ENCODE data around the gene OTX1.

OTX1 gene

DNA sequence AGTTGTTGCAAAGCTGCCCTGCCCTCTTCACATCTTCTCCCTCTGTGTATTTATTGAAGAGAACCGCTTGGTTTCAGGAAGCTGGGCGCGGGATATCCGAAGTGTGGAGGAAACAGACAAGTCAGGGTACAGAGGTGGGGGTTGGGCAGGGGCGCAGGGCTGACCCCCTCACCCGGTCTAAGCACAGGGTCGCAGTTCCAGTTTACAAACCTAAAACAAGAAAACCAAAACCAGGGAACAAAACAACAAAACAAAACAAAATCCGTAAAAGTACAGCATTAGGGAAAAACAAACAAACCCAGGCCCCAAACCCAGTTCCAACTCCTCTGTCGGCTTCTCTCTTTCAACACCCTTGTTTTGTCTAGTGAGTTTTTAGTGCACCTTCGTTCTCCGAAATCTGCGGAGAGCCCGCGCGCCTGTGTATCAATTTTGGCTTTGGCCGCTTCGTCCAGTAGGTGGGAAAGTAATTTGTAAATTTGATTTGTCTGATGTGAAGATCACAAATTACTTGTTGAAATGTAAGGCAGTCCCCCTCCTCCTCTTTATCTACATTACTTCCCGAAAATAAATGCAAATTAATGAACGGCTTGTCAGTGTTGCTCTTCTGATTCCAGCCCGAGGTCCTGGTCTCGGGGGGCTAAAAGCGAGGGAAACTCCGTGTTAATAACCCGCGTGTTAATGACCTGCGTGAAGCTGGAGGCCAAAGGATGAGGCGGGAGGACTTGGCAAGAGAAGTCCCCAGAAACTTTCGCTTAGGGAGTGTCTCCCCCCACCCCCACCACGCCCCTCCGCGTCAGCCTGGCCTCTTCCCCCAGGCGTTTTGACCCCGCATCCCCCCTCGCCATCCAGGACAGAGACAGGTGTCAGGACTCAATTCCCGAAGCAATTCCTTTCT is 6.9 kb downstream of the OTX1 start:
- TF ChIP-seq, protein P1, sequence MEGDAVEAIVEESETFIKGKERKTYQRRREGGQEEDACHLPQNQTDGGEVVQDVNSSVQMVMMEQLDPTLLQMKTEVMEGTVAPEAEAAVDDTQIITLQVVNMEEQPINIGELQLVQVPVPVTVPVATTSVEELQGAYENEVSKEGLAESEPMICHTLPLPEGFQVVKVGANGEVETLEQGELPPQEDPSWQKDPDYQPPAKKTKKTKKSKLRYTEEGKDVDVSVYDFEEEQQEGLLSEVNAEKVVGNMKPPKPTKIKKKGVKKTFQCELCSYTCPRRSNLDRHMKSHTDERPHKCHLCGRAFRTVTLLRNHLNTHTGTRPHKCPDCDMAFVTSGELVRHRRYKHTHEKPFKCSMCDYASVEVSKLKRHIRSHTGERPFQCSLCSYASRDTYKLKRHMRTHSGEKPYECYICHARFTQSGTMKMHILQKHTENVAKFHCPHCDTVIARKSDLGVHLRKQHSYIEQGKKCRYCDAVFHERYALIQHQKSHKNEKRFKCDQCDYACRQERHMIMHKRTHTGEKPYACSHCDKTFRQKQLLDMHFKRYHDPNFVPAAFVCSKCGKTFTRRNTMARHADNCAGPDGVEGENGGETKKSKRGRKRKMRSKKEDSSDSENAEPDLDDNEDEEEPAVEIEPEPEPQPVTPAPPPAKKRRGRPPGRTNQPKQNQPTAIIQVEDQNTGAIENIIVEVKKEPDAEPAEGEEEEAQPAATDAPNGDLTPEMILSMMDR (IDR thresholded peaks at IDR 0.05), result no peak

DNA sequence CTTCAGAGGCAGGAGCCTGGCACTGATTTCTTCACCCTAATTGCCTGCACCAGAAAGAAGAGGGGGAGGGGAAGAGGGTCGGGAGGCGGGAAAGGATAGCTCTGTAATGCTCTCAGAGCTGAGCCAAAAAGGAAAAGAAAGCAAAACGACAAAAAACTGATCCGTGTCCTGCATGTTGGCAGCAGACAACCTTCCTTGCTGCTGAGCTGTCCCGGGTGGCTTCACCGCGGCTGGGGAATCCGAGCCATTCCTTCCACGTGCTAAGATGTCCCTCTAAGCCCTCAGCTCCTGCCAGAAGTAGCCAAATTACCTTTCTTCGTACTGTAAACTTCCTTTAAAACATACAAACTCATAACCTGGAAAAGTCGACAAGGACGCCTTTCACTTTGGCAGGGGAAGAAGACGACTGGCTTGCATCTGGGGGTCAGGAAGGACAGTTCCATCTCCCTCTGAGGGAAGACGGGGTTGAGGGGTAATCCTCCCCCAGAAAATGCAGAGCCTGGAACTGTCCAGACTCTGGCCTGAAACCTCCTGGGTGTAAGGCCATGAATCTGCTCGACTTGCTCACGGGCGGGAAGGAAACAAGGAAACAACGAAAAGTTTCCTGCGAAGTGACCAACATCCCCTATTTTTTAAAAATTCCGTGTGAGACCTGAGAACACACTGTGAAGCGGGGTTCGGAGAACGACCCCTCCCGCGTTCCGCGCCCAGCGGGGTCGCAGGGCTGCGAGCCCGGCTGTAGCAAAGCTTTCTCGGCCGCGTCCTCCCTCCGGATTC is 7.7 kb downstream of the OTX1 start:
- TF ChIP-seq, protein P1 (IDR thresholded peaks at IDR 0.05), result no peak

DNA sequence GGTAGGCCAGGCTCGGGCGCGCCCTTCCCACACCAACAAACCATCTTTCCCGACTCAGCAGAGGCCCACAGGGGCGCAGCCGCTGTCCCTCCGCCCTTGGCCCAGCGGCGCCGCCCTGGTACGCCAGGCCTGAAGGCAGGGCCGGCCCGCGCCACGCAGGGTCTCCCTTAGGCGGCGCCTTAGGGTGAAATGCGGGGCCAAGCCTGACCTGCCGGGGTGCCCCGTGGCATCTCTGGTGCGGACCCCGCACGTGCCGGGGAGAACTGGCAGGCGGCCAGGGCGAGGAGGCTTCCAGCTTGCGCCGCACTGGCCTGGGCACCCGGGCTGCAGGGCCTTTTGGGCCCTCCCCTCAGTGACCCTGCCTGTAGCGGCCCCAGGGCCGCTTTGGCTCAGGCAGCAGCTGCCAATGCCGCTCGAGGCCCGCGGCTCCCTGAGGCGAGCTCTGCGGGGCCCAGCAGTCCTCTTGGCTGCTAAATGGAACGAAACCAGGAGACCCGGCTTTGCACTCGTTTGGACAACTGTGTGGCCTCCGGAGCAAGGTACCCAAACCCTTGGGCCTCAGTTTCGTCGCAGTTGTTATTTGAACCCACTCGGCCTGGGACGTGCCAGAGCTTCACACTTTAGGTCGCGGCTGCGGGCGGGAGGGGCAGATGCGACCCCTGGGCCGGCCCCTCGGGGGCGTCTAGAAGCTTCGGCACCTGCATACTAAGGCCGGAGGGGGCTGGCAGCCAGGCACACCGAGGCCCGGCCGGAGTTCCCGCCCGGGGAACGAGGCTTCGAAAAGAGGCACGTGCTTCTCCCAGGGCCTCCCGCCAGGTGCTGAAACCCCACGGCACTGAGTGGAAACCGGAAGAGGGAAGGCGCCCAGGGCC is 8.5 kb downstream of the OTX1 start:
- TF ChIP-seq, protein P1 (IDR thresholded peaks at IDR 0.05), result no peak

DNA sequence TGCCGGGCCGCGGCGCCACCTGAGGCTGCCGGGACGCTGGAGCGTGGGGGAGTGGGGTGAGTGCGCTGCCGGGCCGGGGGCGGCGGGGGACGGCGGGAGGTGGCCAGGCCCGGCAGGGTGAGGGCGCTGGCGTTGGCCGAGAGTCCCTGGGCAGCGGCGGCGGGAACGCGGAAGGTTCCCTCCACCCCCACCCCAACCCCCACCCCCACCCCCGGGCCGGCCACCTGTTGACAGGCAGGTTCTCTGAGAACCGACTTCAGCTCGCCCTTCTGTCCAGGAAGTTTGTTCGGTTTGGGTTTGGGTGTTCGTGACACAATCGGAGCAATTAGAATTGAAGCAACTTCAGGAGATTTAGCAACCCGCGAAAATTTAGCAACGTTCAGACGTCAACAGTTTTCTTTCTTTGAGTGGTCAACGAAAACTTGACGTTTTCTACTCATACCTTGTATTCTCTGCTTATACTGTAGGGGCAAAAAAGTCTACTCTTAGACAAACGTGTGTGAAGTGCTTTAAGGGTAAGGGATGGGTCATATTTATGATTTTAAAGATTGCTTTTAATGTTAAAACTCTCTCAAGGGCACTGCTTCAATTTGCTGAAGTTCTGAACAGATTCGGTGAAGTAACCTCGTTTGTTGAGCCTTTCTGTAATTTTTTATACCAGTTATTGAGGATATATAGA is 9.3 kb downstream of the OTX1 start:
- TF ChIP-seq, protein P1 (IDR thresholded peaks at IDR 0.05), result no peak

DNA sequence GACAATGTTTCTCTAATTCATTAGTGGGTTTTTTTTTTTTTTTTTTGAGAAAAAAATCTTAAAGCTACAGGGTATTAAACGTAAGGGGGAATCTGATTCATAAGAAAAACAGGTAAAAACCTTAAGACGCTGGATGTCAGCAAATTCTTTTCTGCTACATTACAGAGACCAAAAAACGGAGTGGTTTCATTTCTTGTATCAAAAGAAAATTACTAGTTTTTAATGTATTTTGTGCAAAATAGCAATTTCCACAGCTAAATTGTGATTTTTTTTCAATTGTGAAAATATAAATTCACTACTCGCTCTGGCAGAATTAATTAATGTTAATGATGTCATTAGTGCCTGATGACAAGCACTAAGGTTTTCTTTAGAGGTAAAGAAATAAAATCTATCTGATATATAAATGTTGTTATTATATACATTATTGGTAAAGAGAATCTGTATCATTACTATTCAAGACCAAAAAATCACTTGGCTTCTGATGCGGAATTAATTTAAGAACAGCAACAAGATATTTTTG is 9.9 kb downstream of the OTX1 start:
- TF ChIP-seq, protein P1 (IDR thresholded peaks at IDR 0.05), result no peak

DNA sequence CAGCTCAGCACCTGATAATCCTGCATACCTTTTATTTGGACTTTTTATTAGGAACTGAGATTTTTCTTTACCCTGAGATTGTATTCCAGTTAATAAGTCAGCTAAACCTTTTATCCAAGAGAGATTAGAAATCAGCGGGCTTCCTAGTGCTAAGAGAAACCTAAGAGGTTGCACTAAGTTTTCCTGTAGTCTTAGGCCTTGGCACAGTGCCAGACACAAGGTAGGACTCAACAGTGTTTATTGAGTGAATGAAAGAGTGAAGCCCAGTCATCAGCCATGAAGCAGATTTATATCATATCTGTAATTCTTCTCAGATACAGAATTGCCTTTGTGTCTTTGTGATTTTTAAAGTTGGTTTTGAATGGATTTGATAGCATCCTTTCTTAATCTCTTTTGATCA is 13.6 kb downstream of the OTX1 start:
- TF ChIP-seq, protein P1 (IDR thresholded peaks at IDR 0.05), result no peak
